NCI-H2196 treated with DMSO at 0.1 percent for 48 hours (cell line): ENCODE measurements around the gene TBC1D4.
"Not testable (repeated sequence)": the region's sequence is repeated elsewhere in the genome, so short reads cannot be mapped to it uniquely, and the experiment has no call there.

Experiments
- DNase-seq: peaks from one replicate; lab custom pipeline; 2025; ENCODE audit not compliant: unreplicated experiment; lab: John Stamatoyannopoulos, UW

TBC1D4 gene

GRCh38 chr13:75299246-75299645, 182.7 kb downstream of the TBC1D4 start:
- DNase-seq, result no peak

- no peak for DNase-seq
Measured at GRCh38 chr13:75296641-75297040, 185.3 kb downstream of the TBC1D4 start.

GRCh38 chr13:75295201-75295600, 186.8 kb downstream of the TBC1D4 start:
- DNase-seq, result no peak

GRCh38 chr13:75294110-75294509, 187.9 kb downstream of the TBC1D4 start:
- no peak for DNase-seq

GRCh38 chr13:75285310-75285709, 196.7 kb downstream of the TBC1D4 start:
- DNase-seq, result no peak

GRCh38 chr13:75279834-75280369, 202.1 kb downstream of the TBC1D4 start:
- DNase-seq, result no peak

GRCh38 chr13:75273695-75274094, 208.3 kb downstream of the TBC1D4 start:
- DNase-seq, result not testable (repeated sequence)

- DNase-seq, result no peak
Measured at GRCh38 chr13:75271846-75272245, 210.1 kb downstream of the TBC1D4 start.

GRCh38 chr13:75268481-75268880, 213.5 kb downstream of the TBC1D4 start:
- not testable (repeated sequence) for DNase-seq

GRCh38 chr13:75264611-75265010, 217.4 kb downstream of the TBC1D4 start:
- DNase-seq, result no peak

GRCh38 chr13:75263741-75264407, 218.1 kb downstream of the TBC1D4 start:
- no peak for DNase-seq

GRCh38 chr13:75258159-75258782, 223.7 kb downstream of the TBC1D4 start:
- no peak for DNase-seq

- no peak for DNase-seq
Measured at GRCh38 chr13:75256922-75257321, 225.0 kb downstream of the TBC1D4 start.

- no peak for DNase-seq
Measured at GRCh38 chr13:75255653-75256052, 226.3 kb downstream of the TBC1D4 start.

GRCh38 chr13:75255147-75255546, 226.8 kb downstream of the TBC1D4 start:
- DNase-seq, result no peak

- DNase-seq, result no peak
Measured at GRCh38 chr13:75251188-75251587, 230.8 kb downstream of the TBC1D4 start.

- DNase-seq, result no peak
Measured at GRCh38 chr13:75250526-75251178, 231.3 kb downstream of the TBC1D4 start.

GRCh38 chr13:75245578-75245977, 236.4 kb downstream of the TBC1D4 start:
- not testable (repeated sequence) for DNase-seq

GRCh38 chr13:75240240-75240639, 241.7 kb downstream of the TBC1D4 start:
- not testable (repeated sequence) for DNase-seq

- DNase-seq, result no peak
Measured at GRCh38 chr13:75236774-75237173, 245.2 kb downstream of the TBC1D4 start.
